Activated CD8-positive, alpha-beta memory T cell treated with anti-CD3 and anti-CD28 coated beads, Interleukin-2, amount 50 U/mL, for 24 hours (primary cell): ENCODE measurements around the gene RFT1.

Experiments used
- DNase-seq: peaks from one replicate; pipeline ENCODE4 v3.0.0-alpha.2; 2020; ENCODE audit errors: extremely low read depth

RFT1 gene

GRCh38 chr3:53130179-53131061 is at the start of gene RFT1:
Gene RFT1, minus strand, starts transcription at chr3:53130435. Its CDS starts 35 bp downstream, at chr3:53130400.
- peak; percentile 92 for DNase-seq

- DNase-seq: no peak
These were observed 49.3 kb upstream of the RFT1 start for GRCh38 chr3:53179580-53179979.

- no peak for DNase-seq
These were observed 48.0 kb upstream of the RFT1 start for GRCh38 chr3:53178246-53178645.

- no peak for DNase-seq
These were observed 45.6 kb upstream of the RFT1 start for GRCh38 chr3:53175613-53176540.

- no peak for DNase-seq
These were observed 44.4 kb upstream of the RFT1 start for GRCh38 chr3:53174346-53175250.

- no peak for DNase-seq
These were observed 42.9 kb upstream of the RFT1 start for GRCh38 chr3:53173107-53173506.

GRCh38 chr3:53171827-53172505 is 41.7 kb upstream of the RFT1 start:
- DNase-seq: no peak

- no peak for DNase-seq
These were observed 40.8 kb upstream of the RFT1 start for GRCh38 chr3:53171064-53171418.

- no peak for DNase-seq
These were observed 40.3 kb upstream of the RFT1 start for GRCh38 chr3:53170325-53171063.

- no peak for DNase-seq
These were observed 39.6 kb upstream of the RFT1 start for GRCh38 chr3:53169832-53170324.

GRCh38 chr3:53169045-53169831 is 39.0 kb upstream of the RFT1 start:
- no peak for DNase-seq

GRCh38 chr3:53168175-53168923 is 38.1 kb upstream of the RFT1 start:
- DNase-seq: no peak

GRCh38 chr3:53167418-53168174 is 37.4 kb upstream of the RFT1 start:
- no peak for DNase-seq

- no peak for DNase-seq
These were observed 36.6 kb upstream of the RFT1 start for GRCh38 chr3:53166781-53167291.

GRCh38 chr3:53166206-53166605 is 36.0 kb upstream of the RFT1 start:
- no peak for DNase-seq

GRCh38 chr3:53164911-53165310 is 34.7 kb upstream of the RFT1 start:
- no peak for DNase-seq
